Keratinocyte (primary cell): ENCODE data around the gene TTBK1. TPM values are rescaled to one million over a fixed set of nuclear protein-coding genes. Genes with fewer than 3 reads are reported as not detected.

Experiments
- DNase-seq: peaks from one replicate; pipeline ENCODE4 v3.0.0-alpha.2; 2011; ENCODE audit warnings: low read depth, missing footprints, low spot score
- FAIRE-seq: peaks from 2 replicates; lab custom pipeline; 2011; peaks lifted over from hg19 to GRCh38; lab: Jason Lieb, UNC
- H2AFZ ChIP-seq: 2 replicates; pipeline ENCODE4 v1.6.0; 2012; ENCODE audit warnings: low read length, control low read depth, inconsistent platforms; ENCODE audit not compliant: control insufficient read depth
- H3K27ac ChIP-seq: 2 replicates; pipeline ENCODE4 v1.5.1; 2011; ENCODE audit warnings: low read length; ENCODE audit not compliant: control insufficient read depth, insufficient read depth
- H3K27me3 ChIP-seq: 3 replicates; pipeline ENCODE4 v1.6.0; 2011; ENCODE audit warnings: low read length; ENCODE audit not compliant: control insufficient read depth, insufficient read depth; ENCODE audit errors: extremely low read depth
- H3K36me3 ChIP-seq, 2 experiments: 2 replicates in 1 of 2; 3 replicates in 1 of 2; pipeline ENCODE4 v1.5.1; 2011; ENCODE audit warnings: low read length in 2 of 2, mild to moderate bottlenecking in 1 of 2; ENCODE audit not compliant: control insufficient read depth in 2 of 2, insufficient read depth in 2 of 2; ENCODE audit errors: extremely low read depth in 1 of 2
- H3K4me1 ChIP-seq: 3 replicates; pipeline ENCODE4 v1.5.1; 2011; ENCODE audit warnings: low read length; ENCODE audit not compliant: control insufficient read depth, insufficient read depth; ENCODE audit errors: extremely low read depth
- H3K4me2 ChIP-seq: 3 replicates; pipeline ENCODE4 v1.6.0; 2011; ENCODE audit warnings: low read depth, low read length; ENCODE audit not compliant: control insufficient read depth, insufficient read depth; ENCODE audit errors: extremely low read depth
- H3K4me3 ChIP-seq, 3 experiments: fragments of 200-600 bp in 1 of 3; sonication (generic) in 1 of 3; 2 replicates in 2 of 3; 3 replicates in 1 of 3; pipeline ENCODE4 v1.5.1; 2011 to 2016; ENCODE audit warnings: low read length in 3 of 3, mild to moderate bottlenecking in 3 of 3, control low read depth in 2 of 3, inconsistent platforms in 1 of 3, low read depth in 1 of 3, mixed read lengths in 1 of 3, mixed run types in 1 of 3, moderate library complexity in 1 of 3; ENCODE audit not compliant: control insufficient read depth in 2 of 3, insufficient read depth in 2 of 3; ENCODE audit errors: extremely low read depth in 1 of 3
- H3K79me2 ChIP-seq: 2 replicates; pipeline ENCODE4 v1.6.0; 2012; ENCODE audit warnings: low read length; ENCODE audit not compliant: control insufficient read depth, insufficient read depth
- H3K9ac ChIP-seq: 3 replicates; pipeline ENCODE4 v1.6.0; 2011; ENCODE audit warnings: low read length; ENCODE audit not compliant: control insufficient read depth, insufficient read depth; ENCODE audit errors: extremely low read depth
- H3K9me1 ChIP-seq: 3 replicates; pipeline ENCODE4 v1.6.0; 2011; ENCODE audit warnings: low read length; ENCODE audit not compliant: control insufficient read depth, insufficient read depth; ENCODE audit errors: extremely low read depth
- H3K9me3 ChIP-seq: 2 replicates; pipeline ENCODE4 v1.5.1; 2012; ENCODE audit warnings: low read depth, low read length; ENCODE audit not compliant: control insufficient read depth
- H4K20me1 ChIP-seq: 3 replicates; pipeline ENCODE4 v1.6.0; 2011; ENCODE audit warnings: low read length; ENCODE audit not compliant: control insufficient read depth, insufficient read depth; ENCODE audit errors: extremely low read depth
- EZH2 ChIP-seq: IDR thresholded peaks from one replicate; pipeline ENCODE4 v1.6.1; 2012; ENCODE audit warnings: inconsistent platforms, mild to moderate bottlenecking, low read length, moderate library complexity
- dilution Hi-C: fragments of 300-500 bp; cut with MboI; formaldehyde crosslinking; loops from one replicate; pipeline ENCODE4 v1.7.0; 2020; ENCODE audit warnings: low sequenced_read_pairs; ENCODE audit not compliant: extremely low pct_ligation_motif_present
- polyA plus RNA-seq, 5 experiments: library from polyadenylated mRNA; depleted of rRNA in 3 of 5; stranded (reverse) in 3 of 5; stranded (forward) in 1 of 5; unstranded in 1 of 5; fragments of >200 nt; gene quantifications; 1 replicate in 1 of 5; 2 replicates in 3 of 5; 3 replicates in 1 of 5; pipeline versions ENCODE4 v1.2.1 to v1.2.3, GENCODE V29; 2011 to 2012; ENCODE audit warnings: missing spikeins in 2 of 5, low read depth in 1 of 5, low replicate concordance in 1 of 5
- TF ChIP-seq, protein P1 (sequence below), 3 experiments: IDR thresholded peaks in 1 of 3; conservative IDR thresholded peaks in 1 of 3; optimal IDR thresholded peaks in 1 of 3; 2 replicates in 2 of 3; 3 replicates in 1 of 3; pipeline versions ENCODE3 to v1.5.1; 2011; ENCODE audit warnings: low read length in 3 of 3, mild to moderate bottlenecking in 3 of 3, moderate library complexity in 2 of 3, control low read depth in 1 of 3, inconsistent platforms in 1 of 3; ENCODE audit not compliant: insufficient read depth in 2 of 3; ENCODE audit errors: extremely low read depth in 1 of 3

The TTBK1 gene
- polyA plus RNA-seq, 1 donor (not counting 4 experiments of a cell fraction or from before 2014, with no cell fraction given): not detected

DNA sequence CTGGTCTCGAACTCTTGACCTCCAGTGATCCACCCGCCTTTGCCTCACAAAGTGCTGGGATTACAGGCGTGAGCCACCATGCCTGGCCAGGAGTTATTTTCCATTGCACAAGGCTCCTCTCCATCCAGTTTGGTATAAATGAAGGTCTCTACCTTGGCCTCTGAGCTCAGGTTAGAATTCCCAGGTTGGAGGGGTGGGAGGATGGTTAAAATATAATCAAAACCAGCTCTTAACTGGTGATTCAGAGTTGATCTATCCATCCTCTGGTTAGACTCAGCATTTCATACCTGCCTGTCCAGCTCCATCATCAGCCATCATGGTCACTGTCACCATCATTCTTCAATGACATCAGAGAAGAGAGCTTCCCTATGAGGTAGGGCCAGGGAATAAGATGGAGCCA lies 52.2 kb downstream of the TTBK1 start:
- H3K27me3 ChIP-seq: peaks cover 36% of the 10 kb centered on the region
- FAIRE-seq (no peak), DNase-seq (no peak)
- no peak overlapping the region for H3K4me3 ChIP-seq
- H3K36me3 ChIP-seq: no peaks in the 10 kb centered on the region
- no peaks in the 10 kb centered on the region for H3K9me1 ChIP-seq
- H4K20me1 ChIP-seq: no peaks in the 10 kb centered on the region
- dilution Hi-C loops: no loop called here
- H2AFZ ChIP-seq: no peak overlapping the region
- no peak overlapping the region for H3K9ac ChIP-seq
- no peak overlapping the region for H3K4me2 ChIP-seq
- TF ChIP-seq EZH2: no peak
- TF ChIP-seq, protein P1, sequence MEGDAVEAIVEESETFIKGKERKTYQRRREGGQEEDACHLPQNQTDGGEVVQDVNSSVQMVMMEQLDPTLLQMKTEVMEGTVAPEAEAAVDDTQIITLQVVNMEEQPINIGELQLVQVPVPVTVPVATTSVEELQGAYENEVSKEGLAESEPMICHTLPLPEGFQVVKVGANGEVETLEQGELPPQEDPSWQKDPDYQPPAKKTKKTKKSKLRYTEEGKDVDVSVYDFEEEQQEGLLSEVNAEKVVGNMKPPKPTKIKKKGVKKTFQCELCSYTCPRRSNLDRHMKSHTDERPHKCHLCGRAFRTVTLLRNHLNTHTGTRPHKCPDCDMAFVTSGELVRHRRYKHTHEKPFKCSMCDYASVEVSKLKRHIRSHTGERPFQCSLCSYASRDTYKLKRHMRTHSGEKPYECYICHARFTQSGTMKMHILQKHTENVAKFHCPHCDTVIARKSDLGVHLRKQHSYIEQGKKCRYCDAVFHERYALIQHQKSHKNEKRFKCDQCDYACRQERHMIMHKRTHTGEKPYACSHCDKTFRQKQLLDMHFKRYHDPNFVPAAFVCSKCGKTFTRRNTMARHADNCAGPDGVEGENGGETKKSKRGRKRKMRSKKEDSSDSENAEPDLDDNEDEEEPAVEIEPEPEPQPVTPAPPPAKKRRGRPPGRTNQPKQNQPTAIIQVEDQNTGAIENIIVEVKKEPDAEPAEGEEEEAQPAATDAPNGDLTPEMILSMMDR (optimal IDR thresholded peaks at IDR 0.05 in 1 of 3, IDR thresholded peaks at IDR 0.05 in 1 of 3, conservative IDR thresholded peaks at IDR 0.05 in 1 of 3; ENCODE audit: extremely low read depth in 1 of 3, insufficient read depth in 2 of 3, low read length in 3 of 3): no peak
- H3K9me3 ChIP-seq: no peaks in the 10 kb centered on the region
- H3K27ac ChIP-seq: no peak overlapping the region
- no peaks in the 10 kb centered on the region for H3K4me1 ChIP-seq
- no peaks in the 10 kb centered on the region for H3K79me2 ChIP-seq

DNA sequence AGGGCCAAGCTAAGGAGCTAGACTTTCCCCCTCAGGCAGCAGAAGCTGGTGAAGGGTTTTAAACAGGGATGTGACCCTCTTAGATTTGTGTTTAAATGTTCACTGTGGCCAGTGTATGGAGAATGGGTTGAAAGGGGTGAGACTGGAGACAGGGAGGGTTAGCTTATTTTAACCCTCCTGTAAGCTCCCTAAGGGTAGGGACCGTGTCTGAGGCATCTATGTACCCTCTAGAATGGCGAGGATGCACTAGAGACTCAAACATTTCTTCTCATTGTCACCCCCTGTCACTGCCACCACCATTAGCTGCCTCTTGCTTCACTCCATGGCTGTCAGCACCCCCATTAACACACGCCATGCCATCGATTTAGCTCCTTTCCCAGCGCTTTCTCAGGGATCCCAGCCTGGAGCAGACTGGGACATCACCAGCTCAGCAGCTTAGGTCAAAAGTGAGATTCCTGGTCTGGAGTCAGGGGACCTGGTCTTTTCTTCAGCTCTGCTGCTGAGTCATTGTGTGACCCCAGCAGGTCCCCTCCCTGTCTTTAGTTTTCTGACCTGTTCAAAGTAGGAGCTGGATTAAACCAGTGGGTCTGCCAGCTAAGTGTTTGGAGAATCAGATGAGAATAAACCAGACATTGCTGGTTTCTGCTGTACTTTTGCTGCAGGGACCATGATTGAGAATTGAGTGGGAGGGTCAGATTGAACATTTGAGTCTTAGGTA lies 53.7 kb downstream of the TTBK1 start:
- H3K9me1 ChIP-seq: no peaks in the 10 kb centered on the region
- no peaks in the 10 kb centered on the region for H3K79me2 ChIP-seq
- dilution Hi-C loops: no loop called here
- no peak overlapping the region for H3K27ac ChIP-seq
- no peaks in the 10 kb centered on the region for H3K36me3 ChIP-seq
- H3K4me3 ChIP-seq: no peak overlapping the region
- no peaks in the 10 kb centered on the region for H3K9me3 ChIP-seq
- no peak for DNase-seq
- FAIRE-seq: no peak
- H3K4me1 ChIP-seq: no peaks in the 10 kb centered on the region
- no peaks in the 10 kb centered on the region for H4K20me1 ChIP-seq
- H3K9ac ChIP-seq: no peak overlapping the region
- no peak for TF ChIP-seq EZH2
- H3K4me2 ChIP-seq: no peak overlapping the region
- no peak overlapping the region for H2AFZ ChIP-seq
- peaks cover 43% of the 10 kb centered on the region for H3K27me3 ChIP-seq
